Measurements from ENCODE around the gene ADAMTS9.

DNA sequence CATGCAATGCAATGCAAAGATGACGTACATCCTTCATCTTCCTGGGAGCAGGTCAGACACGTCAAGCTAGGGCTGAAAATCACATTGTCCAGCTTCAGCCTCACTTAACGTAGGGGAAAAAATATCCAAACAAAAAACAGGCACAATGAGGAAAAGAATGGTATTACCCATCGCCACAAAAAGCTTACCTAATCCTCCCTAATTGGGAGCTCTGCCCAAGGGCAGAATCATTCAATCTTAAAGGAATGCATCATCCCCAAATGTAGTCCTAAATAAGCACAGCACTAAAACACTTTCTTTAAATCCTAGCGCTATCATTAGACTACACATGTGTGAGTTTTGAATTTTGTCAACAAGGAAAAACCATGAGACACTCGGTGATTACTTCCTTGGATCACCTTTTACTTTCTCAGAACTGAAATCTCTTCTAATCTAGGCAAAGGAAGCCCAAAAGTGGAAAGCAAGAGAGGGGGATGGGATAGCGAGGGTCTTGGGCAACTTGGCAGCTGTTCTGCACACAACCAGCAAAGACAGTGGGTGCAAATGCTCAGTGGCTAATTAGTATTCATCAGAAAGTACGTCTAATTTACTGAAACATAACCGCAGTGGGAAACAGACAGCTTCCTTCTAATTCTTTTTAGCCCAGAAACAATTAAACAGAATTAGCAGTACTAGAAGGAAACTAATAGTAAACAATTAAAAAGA lies 87.4 kb downstream of the ADAMTS9 start:
- TF ChIP-seq, protein P1, sequence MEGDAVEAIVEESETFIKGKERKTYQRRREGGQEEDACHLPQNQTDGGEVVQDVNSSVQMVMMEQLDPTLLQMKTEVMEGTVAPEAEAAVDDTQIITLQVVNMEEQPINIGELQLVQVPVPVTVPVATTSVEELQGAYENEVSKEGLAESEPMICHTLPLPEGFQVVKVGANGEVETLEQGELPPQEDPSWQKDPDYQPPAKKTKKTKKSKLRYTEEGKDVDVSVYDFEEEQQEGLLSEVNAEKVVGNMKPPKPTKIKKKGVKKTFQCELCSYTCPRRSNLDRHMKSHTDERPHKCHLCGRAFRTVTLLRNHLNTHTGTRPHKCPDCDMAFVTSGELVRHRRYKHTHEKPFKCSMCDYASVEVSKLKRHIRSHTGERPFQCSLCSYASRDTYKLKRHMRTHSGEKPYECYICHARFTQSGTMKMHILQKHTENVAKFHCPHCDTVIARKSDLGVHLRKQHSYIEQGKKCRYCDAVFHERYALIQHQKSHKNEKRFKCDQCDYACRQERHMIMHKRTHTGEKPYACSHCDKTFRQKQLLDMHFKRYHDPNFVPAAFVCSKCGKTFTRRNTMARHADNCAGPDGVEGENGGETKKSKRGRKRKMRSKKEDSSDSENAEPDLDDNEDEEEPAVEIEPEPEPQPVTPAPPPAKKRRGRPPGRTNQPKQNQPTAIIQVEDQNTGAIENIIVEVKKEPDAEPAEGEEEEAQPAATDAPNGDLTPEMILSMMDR (IDR thresholded peaks at IDR 0.05; ENCODE audit: low read depth, low read length, missing input control): no peak
- TF ChIP-seq EGR1 (IDR thresholded peaks at IDR 0.05; ENCODE audit: low read depth in 2 of 2) (no peak), RAD21 (IDR thresholded peaks at IDR 0.05) (no peak)
- TF ChIP-seq, protein P2, sequence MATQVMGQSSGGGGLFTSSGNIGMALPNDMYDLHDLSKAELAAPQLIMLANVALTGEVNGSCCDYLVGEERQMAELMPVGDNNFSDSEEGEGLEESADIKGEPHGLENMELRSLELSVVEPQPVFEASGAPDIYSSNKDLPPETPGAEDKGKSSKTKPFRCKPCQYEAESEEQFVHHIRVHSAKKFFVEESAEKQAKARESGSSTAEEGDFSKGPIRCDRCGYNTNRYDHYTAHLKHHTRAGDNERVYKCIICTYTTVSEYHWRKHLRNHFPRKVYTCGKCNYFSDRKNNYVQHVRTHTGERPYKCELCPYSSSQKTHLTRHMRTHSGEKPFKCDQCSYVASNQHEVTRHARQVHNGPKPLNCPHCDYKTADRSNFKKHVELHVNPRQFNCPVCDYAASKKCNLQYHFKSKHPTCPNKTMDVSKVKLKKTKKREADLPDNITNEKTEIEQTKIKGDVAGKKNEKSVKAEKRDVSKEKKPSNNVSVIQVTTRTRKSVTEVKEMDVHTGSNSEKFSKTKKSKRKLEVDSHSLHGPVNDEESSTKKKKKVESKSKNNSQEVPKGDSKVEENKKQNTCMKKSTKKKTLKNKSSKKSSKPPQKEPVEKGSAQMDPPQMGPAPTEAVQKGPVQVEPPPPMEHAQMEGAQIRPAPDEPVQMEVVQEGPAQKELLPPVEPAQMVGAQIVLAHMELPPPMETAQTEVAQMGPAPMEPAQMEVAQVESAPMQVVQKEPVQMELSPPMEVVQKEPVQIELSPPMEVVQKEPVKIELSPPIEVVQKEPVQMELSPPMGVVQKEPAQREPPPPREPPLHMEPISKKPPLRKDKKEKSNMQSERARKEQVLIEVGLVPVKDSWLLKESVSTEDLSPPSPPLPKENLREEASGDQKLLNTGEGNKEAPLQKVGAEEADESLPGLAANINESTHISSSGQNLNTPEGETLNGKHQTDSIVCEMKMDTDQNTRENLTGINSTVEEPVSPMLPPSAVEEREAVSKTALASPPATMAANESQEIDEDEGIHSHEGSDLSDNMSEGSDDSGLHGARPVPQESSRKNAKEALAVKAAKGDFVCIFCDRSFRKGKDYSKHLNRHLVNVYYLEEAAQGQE (IDR thresholded peaks at IDR 0.05): no peak

Data from liver (tissue), 3 donors.